Stimulated activated CD4-positive, alpha-beta T cell treated with anti-CD3 and anti-CD28 coated beads, TNF-alpha, amount 100 ng/mL, for 1 hour (primary cell): ENCODE measurements around the gene ETFA.
"Not testable (repeated sequence)": the region's sequence is repeated elsewhere in the genome, so short reads cannot be mapped to it uniquely, and the experiment has no call there.

ENCODE experiments used
- DNase-seq, 3 donors: peaks; one replicate each; pipeline ENCODE4 v3.0.0-alpha.2; 2020; ENCODE audit warnings: low read depth in 3 of 3, low spot score in 1 of 3

ETFA gene

GRCh38 chr15:76327191-76328105 is 16.2 kb upstream of the ETFA start:
- no peak for DNase-seq

GRCh38 chr15:76325704-76326103 is 14.4 kb upstream of the ETFA start:
- no peak for DNase-seq

GRCh38 chr15:76324066-76324465 is 12.8 kb upstream of the ETFA start:
- no peak for DNase-seq

- no peak for DNase-seq
Observed at GRCh38 chr15:76321602-76322001, 10.3 kb upstream of the ETFA start.

GRCh38 chr15:76321171-76321570 is 9.9 kb upstream of the ETFA start:
- no peak for DNase-seq

GRCh38 chr15:76320012-76320411 is 8.7 kb upstream of the ETFA start:
- no peak for DNase-seq

- DNase-seq, result no peak
Observed at GRCh38 chr15:76313731-76314130, 2.5 kb upstream of the ETFA start.

DNA sequence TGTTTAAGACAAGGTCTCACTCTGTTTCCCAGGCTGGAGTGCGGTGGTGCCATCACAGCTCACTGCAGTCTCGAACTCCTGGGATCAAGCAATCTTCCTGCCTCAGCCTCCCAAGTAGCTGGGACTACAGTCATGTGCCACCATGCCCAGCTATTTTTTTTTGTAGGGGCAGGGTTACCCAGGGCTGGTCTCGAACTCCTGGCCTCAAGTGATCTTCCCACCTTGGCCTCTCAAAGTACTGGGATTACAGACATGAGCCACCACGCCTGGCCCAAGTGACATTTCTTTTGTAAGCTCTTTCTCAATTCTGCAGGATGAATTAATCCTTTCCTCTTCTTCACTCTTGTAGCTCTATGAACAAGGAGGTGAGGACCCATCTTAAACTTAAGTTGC is 1.9 kb upstream of the ETFA start:
- not testable (repeated sequence) for DNase-seq

- DNase-seq, result no peak
Observed at GRCh38 chr15:76312540-76313174, 1.4 kb upstream of the ETFA start.

- no peak for DNase-seq
Observed at GRCh38 chr15:76310475-76311099, 682 bp downstream of the ETFA start.

DNA sequence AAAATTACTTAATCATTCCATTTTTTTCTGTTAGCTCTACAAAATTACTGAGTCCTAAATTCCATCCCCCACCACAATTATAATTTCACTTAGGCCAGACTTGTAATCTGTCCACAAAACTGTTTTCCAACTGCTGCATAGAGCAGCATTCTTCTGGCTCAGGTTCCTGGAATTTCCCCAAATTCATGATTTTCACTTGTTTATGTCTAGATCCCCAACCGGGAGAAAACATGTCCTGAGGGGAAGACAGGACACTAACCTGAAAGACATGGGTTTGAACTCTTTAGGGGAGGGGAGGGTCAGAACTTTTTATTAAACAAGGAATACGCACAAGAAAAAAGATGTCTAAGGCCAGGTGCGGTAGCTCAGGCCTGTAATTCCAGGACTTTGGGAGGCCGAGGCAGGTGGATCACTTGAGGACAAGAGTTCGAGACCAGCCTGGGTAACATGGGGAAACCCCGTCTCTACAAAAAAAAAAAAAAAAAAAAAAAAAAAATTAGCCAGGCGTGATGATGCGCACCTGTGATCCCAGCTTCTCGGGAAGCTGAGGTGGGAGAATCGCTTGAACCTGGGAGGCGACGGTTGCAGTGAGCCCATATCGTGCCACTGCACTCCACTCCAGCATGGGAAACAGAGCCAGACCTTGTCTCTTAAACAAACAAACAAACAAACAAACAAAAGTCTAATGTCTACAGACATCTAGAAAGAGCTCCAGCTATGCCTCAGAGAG is 1.5 kb downstream of the ETFA start:
- no peak for DNase-seq

- DNase-seq, result no peak
Observed at GRCh38 chr15:76303909-76304308, 7.4 kb downstream of the ETFA start.

- DNase-seq, result no peak
Observed at GRCh38 chr15:76299786-76300185, 11.5 kb downstream of the ETFA start.

- DNase-seq, result no peak
Observed at GRCh38 chr15:76298986-76299385, 12.3 kb downstream of the ETFA start.

GRCh38 chr15:76297951-76298350 is 13.3 kb downstream of the ETFA start:
- not testable (repeated sequence) for DNase-seq

DNA sequence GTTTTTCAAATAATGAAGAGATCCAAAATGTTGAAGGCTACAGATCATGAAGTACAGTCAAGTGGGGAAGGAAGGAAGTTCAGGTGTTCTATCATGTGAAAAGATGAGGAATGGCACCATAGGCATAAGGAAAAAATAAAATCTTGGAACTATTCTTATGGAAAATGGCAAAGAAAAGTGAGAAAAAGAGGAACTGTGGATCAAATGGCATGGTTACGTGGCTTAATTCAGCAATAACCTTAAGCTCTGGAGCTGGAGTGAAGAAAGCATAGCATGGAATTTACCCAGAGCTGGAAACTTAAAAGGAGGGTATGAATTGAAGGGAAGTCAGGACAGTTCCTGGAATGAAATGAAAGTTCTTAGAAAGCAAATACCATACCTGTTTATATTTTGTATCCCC is 14.4 kb downstream of the ETFA start:
- DNase-seq, result no peak

- DNase-seq, result not testable (repeated sequence)
Observed at GRCh38 chr15:76294463-76294862, 16.8 kb downstream of the ETFA start.

DNA sequence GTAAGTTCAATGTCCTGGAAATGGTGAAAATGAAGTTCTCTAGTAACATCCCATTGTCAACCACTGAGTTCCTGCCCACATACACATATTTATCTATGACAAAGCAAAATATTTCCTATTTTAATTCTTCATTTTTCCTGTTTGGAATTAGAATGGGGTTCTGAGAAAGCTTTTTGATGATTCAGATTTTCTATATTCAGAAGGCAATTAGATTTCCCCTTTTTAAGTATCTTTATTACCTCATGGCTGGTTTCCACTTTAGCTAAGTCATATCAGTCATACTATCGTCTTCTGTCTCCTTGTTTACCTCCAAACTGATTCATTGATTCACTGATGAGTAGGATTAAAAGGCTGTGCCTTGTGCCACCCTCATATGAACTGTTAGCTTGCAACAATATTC is 17.9 kb downstream of the ETFA start:
- no peak for DNase-seq

DNA sequence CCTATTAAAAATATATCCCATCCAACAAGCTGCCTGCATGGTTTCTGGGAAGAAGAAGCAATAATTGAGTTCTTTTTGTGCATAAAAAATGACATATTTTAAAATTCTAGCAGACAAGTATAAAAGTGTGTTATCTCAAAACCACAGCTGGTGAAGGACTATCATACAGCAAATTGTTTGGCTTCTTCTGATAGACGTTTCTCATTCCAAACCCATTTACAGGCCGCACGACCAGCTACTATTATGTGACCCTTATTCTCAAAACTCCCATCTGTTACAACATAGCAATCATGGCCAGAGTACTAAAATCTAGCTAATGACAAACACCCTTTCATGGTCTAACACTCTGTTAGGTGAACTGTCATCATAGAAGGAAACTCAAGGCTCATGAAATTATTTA is 21.7 kb downstream of the ETFA start:
- no peak for DNase-seq

DNA sequence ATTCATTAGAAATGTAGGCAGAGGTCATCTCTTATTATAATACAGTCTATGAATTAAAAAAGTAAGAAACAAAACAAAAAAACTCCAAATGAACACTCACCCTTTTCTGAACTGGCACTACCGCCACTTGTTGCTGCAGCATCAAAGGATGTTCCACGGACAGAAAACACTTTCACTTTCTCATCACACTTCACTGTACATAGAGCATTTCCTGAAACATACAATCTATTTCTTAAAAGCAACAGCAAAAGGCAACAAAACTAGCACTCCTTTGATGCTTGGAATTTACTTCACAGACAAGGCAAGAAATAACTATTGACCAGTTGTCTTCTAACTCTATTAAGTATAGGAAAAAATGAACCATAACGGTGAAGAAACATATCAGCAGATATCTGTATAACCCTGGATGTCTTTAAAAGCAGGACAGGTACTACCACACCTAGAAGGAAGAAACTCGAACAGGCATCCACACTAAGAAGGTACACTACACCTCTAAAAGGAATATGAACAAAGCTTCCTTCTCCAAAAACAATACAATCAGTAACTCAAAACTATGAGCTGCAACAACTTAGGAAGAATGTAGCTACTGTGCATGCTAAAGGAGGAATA is 24.9 kb downstream of the ETFA start:
- DNase-seq, result no peak

DNA sequence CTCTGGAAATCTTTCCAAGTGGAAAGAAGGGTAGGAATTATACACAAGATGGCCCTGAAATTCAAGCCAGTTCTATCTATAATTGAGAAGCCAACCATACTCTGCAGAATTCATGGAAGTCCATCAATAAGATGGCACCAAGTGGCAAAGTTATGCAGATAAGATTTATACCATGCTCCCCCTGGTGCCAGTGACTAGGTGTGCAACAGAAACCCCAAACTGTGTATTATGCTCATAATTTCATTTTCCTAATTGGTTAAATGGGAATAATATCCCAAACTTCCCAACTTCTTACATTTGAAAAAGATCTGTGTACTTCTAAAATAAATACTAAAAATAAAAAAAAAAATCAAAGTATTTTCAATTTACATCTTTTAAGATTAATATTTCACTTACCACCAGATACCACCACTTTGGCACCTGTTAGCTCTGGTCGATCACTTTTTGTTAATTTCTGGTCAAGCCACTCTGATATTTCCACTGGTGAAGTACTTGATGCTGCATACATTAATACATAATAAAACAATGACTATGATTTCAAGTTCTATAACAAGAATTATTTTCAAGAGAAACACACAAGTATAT is 25.9 kb downstream of the ETFA start:
- DNase-seq, result no peak
